Trophoblast cell (in vitro differentiated cells and primary cell): ENCODE results near the gene TCIRG1.

Source experiments
- DNase-seq, 2 donors: peaks; one replicate each; pipeline ENCODE4 v3.0.0-alpha.2; 2016
- H2AFZ ChIP-seq: 2 replicates; pipeline ENCODE4 v1.6.1; 2013; ENCODE audit warnings: low read length, moderate library complexity, mild to moderate bottlenecking; ENCODE audit not compliant: insufficient read depth, poor library complexity
- H2AK5ac ChIP-seq: 2 replicates; pipeline ENCODE4 v1.6.1; 2013; ENCODE audit warnings: mild to moderate bottlenecking, low read length
- H2BK120ac ChIP-seq: 2 replicates; pipeline ENCODE4 v1.6.1; 2013; ENCODE audit warnings: low read length, mild to moderate bottlenecking, moderate library complexity; ENCODE audit not compliant: insufficient read depth, poor library complexity
- H2BK12ac ChIP-seq: 2 replicates; pipeline ENCODE4 v1.6.1; 2013; ENCODE audit warnings: mild to moderate bottlenecking, low read length, moderate library complexity
- H2BK5ac ChIP-seq: 2 replicates; pipeline ENCODE4 v1.6.1; 2013; ENCODE audit warnings: low read length, low read depth, moderate library complexity, mild to moderate bottlenecking; ENCODE audit not compliant: poor library complexity
- H3K14ac ChIP-seq: 2 replicates; pipeline ENCODE4 v1.6.1; 2013; ENCODE audit warnings: mild to moderate bottlenecking, low read length
- H3K18ac ChIP-seq: 2 replicates; pipeline ENCODE4 v1.6.1; 2013; ENCODE audit warnings: mild to moderate bottlenecking, low read length
- H3K23ac ChIP-seq: 2 replicates; pipeline ENCODE4 v1.6.1; 2013; ENCODE audit warnings: low read length
- H3K27ac ChIP-seq: 2 replicates; pipeline ENCODE4 v1.5.1; 2013; ENCODE audit warnings: low read depth, mild to moderate bottlenecking, inconsistent platforms, low read length, moderate library complexity
- H3K27me3 ChIP-seq: 2 replicates; pipeline ENCODE4 v1.6.1; 2013; ENCODE audit warnings: inconsistent platforms, mild to moderate bottlenecking, low read length, moderate library complexity; ENCODE audit not compliant: insufficient read depth
- H3K36me3 ChIP-seq, 2 experiments: 1 replicate in 1 of 2; 2 replicates in 1 of 2; pipeline ENCODE4 v1.6.1; 2013; ENCODE audit warnings: low read length in 2 of 2, mild to moderate bottlenecking in 2 of 2, moderate library complexity in 1 of 2; ENCODE audit not compliant: insufficient read depth in 2 of 2, control insufficient read depth in 1 of 2
- H3K4ac ChIP-seq: 2 replicates; pipeline ENCODE4 v1.6.1; 2013; ENCODE audit warnings: low read depth, mild to moderate bottlenecking, low read length, moderate library complexity
- H3K4me1 ChIP-seq, 2 experiments: 1 replicate in 1 of 2; 2 replicates in 1 of 2; pipeline ENCODE4 v1.6.1; 2013; ENCODE audit warnings: low read length in 2 of 2, mild to moderate bottlenecking in 2 of 2, moderate library complexity in 1 of 2; ENCODE audit not compliant: insufficient read depth in 2 of 2, control insufficient read depth in 1 of 2
- H3K4me2 ChIP-seq: 2 replicates; pipeline ENCODE4 v1.6.1; 2013; ENCODE audit warnings: inconsistent platforms, mild to moderate bottlenecking, low read length, moderate library complexity
- H3K4me3 ChIP-seq: 2 replicates; pipeline ENCODE4 v1.5.1; 2013; ENCODE audit warnings: mild to moderate bottlenecking, low read depth, low read length, inconsistent platforms
- H3K79me1 ChIP-seq: one replicate; pipeline ENCODE4 v1.6.1; 2013; ENCODE audit warnings: low read length
- H3K79me2 ChIP-seq: 2 replicates; pipeline ENCODE4 v1.6.1; 2013; ENCODE audit warnings: low read length, mild to moderate bottlenecking; ENCODE audit not compliant: control insufficient read depth, insufficient read depth, poor library complexity
- H3K9ac ChIP-seq: 2 replicates; pipeline ENCODE4 v1.6.1; 2013; ENCODE audit warnings: mild to moderate bottlenecking, low read length
- H3K9me3 ChIP-seq: 2 replicates; pipeline ENCODE4 v1.6.1; 2013; ENCODE audit warnings: low read depth, mild to moderate bottlenecking, control low read depth, inconsistent platforms, low read length; ENCODE audit not compliant: insufficient read depth
- H4K12ac ChIP-seq: 2 replicates; pipeline ENCODE4 v1.6.1; 2013; ENCODE audit warnings: low read depth, mild to moderate bottlenecking, low read length, moderate library complexity
- H4K8ac ChIP-seq: 2 replicates; pipeline ENCODE4 v1.6.1; 2013; ENCODE audit warnings: low read depth, mild to moderate bottlenecking, low read length, moderate library complexity
- H4K91ac ChIP-seq: one replicate; pipeline ENCODE4 v1.6.1; 2013; ENCODE audit warnings: low read depth, mild to moderate bottlenecking, low read length, moderate library complexity
- WGBS: extraction: QIAGEN DNeasy Blood & Tissue Kit; methylation state at CpG from one replicate; pipeline ENCODE4 v1.1.7; 2013; ENCODE audit warnings: missing lambda C conversion rate; ENCODE audit not compliant: insufficient read length, insufficient coverage; ENCODE audit errors: extremely low coverage; 5-methylcytosine and 5-hydroxymethylcytosine counted together

The TCIRG1 gene

GRCh38 chr11:68081691-68082090 lies 42.9 kb downstream of the TCIRG1 start:
- Histone ChIP-seq H3K4me3 (no peak overlapping the region), H3K23ac (no peak overlapping the region), H3K18ac (no peak overlapping the region), H4K91ac (no peak overlapping the region), H3K36me3 (peaks cover 14 to 27% of the 10 kb centered on the region in 2 experiments), H4K8ac (no peak overlapping the region), H3K79me1 (no peaks in the 10 kb centered on the region), H3K4me1 (no peaks in the 10 kb centered on the region), H3K27me3 (no peaks in the 10 kb centered on the region), H3K9me3 (no peaks in the 10 kb centered on the region), H2AFZ (no peak overlapping the region), H2BK5ac (no peak overlapping the region), H2BK12ac (no peak overlapping the region), H3K9ac (no peak overlapping the region), H3K27ac (peak overlapping the region; percentile 8), H4K12ac (no peak overlapping the region), H3K14ac (no peak overlapping the region), H2AK5ac (no peak overlapping the region), H3K4me2 (no peak overlapping the region), H2BK120ac (no peak overlapping the region), H3K79me2 (peaks cover 5% of the 10 kb centered on the region), H3K4ac (no peak overlapping the region)
- no CpG with 5 or more reads among the region's 9 CpGs for WGBS
- DNase-seq: no peak

GRCh38 chr11:68082481-68082880 lies 43.7 kb downstream of the TCIRG1 start:
- Histone ChIP-seq H4K91ac (no peak overlapping the region), H3K4me1 (no peaks in the 10 kb centered on the region), H4K12ac (no peak overlapping the region), H3K23ac (no peak overlapping the region), H2BK120ac (no peak overlapping the region), H3K9ac (no peak overlapping the region), H3K4me2 (no peak overlapping the region), H3K36me3 (peaks cover 14 to 26% of the 10 kb centered on the region in 2 experiments), H3K79me1 (no peaks in the 10 kb centered on the region), H2AK5ac (no peak overlapping the region), H3K27me3 (no peaks in the 10 kb centered on the region), H3K4ac (no peak overlapping the region), H2BK12ac (no peak overlapping the region), H3K79me2 (peaks cover 4% of the 10 kb centered on the region), H3K4me3 (no peak overlapping the region), H4K8ac (no peak overlapping the region), H3K14ac (no peak overlapping the region), H3K18ac (no peak overlapping the region), H2BK5ac (no peak overlapping the region), H3K27ac (no peak overlapping the region), H3K9me3 (no peaks in the 10 kb centered on the region), H2AFZ (no peak overlapping the region)
- WGBS: no CpG with 5 or more reads among the region's 3 CpGs
- no peak for DNase-seq

DNA sequence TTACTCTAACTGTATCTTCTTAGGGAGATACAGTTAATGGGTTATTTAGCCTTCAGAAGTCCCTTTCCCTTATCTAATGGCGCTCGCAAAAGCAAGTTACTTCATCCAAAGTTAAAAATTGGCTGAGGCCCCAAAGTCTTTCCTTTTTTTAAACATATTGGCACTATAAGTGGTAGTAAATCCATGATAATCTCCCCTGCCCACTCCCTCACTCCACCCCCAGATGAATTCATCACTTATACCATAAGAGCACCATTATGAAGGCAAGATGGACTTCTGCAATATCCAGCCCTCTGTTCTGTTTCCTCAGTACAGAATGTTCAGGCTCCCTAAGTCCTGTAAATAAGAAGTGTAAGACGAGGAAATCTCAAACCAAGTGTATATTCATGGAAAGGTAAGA lies 44.7 kb downstream of the TCIRG1 start:
- no peak overlapping the region for H3K18ac ChIP-seq
- no peak overlapping the region for H4K91ac ChIP-seq
- H2BK120ac ChIP-seq: no peak overlapping the region
- DNase-seq: no peak
- no peaks in the 10 kb centered on the region for H3K27me3 ChIP-seq
- WGBS: no CpG with 5 or more reads among the region's 3 CpGs
- H3K79me1 ChIP-seq: no peaks in the 10 kb centered on the region
- H3K9me3 ChIP-seq: no peaks in the 10 kb centered on the region
- no peak overlapping the region for H3K4me2 ChIP-seq
- H3K27ac ChIP-seq: no peak overlapping the region
- no peak overlapping the region for H2AFZ ChIP-seq
- no peak overlapping the region for H3K4ac ChIP-seq
- H2BK5ac ChIP-seq: no peak overlapping the region
- no peak overlapping the region for H3K4me3 ChIP-seq
- H3K36me3 ChIP-seq: peaks cover 14 to 21% of the 10 kb centered on the region in 2 experiments
- no peak overlapping the region for H3K9ac ChIP-seq
- H3K23ac ChIP-seq: no peak overlapping the region
- H4K12ac ChIP-seq: no peak overlapping the region
- no peak overlapping the region for H2AK5ac ChIP-seq
- H2BK12ac ChIP-seq: no peak overlapping the region
- peaks cover 3% of the 10 kb centered on the region for H3K79me2 ChIP-seq
- H4K8ac ChIP-seq: no peak overlapping the region
- H3K14ac ChIP-seq: no peak overlapping the region
- no peaks in the 10 kb centered on the region for H3K4me1 ChIP-seq

DNA sequence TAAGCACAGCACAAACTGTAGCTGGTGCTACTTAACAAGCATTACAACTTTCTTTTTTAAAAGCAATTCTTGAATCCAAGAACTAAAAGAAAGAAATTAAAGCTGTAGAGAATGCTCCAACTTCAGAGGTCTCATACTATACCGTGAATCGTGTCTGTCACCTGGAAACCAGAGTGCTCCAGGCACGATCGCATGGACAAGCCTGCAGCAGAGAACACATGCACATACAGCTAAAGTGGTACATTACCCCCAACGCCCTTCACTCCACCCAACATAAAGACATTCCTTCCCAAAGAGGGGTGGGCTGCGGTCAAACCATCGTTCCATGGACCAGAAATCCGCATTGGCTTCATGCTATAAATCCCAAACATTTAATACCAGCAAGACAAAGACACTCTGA lies 50.9 kb downstream of the TCIRG1 start:
- no CpG with 5 or more reads among the region's 8 CpGs for WGBS

More for the DNA sequence above, 50.9 kb downstream of the TCIRG1 start:
- H3K4me2 ChIP-seq: no peak overlapping the region
- H3K9ac ChIP-seq: no peak overlapping the region
- H3K4me3 ChIP-seq: no peak overlapping the region
- H2AFZ ChIP-seq: no peak overlapping the region
- no peak overlapping the region for H4K8ac ChIP-seq
- no peak overlapping the region for H2AK5ac ChIP-seq
- H3K9me3 ChIP-seq: no peaks in the 10 kb centered on the region
- peaks cover 4% of the 10 kb centered on the region in 2 experiments for H3K36me3 ChIP-seq
- no peaks in the 10 kb centered on the region for H3K4me1 ChIP-seq
- no peak overlapping the region for H3K14ac ChIP-seq
- no peak overlapping the region for H4K91ac ChIP-seq
- no peak for DNase-seq
- no peaks in the 10 kb centered on the region for H3K79me2 ChIP-seq
- H3K18ac ChIP-seq: no peak overlapping the region
- H3K79me1 ChIP-seq: no peaks in the 10 kb centered on the region
- no peak overlapping the region for H3K23ac ChIP-seq
- H4K12ac ChIP-seq: no peak overlapping the region
- H3K4ac ChIP-seq: no peak overlapping the region
- no peak overlapping the region for H2BK5ac ChIP-seq
- H3K27me3 ChIP-seq: no peaks in the 10 kb centered on the region
- H2BK120ac ChIP-seq: no peak overlapping the region
- H2BK12ac ChIP-seq: no peak overlapping the region
- no peak overlapping the region for H3K27ac ChIP-seq
